ENCODE measurements around the gene STXBP2.

The STXBP2 gene

GRCh38 chr19:7681340-7682174, 44.6 kb downstream of the STXBP2 start:
- DNase-seq: peak in 1 of 2 donors; percentile 23

GRCh38 chr19:7682175-7682855, 45.4 kb downstream of the STXBP2 start:
- DNase-seq: no peak

- DNase-seq: no peak
Observed at GRCh38 chr19:7685546-7686445, 48.9 kb downstream of the STXBP2 start.

GRCh38 chr19:7687177-7687576, 50.3 kb downstream of the STXBP2 start:
- no peak for DNase-seq

- DNase-seq: no peak
Observed at GRCh38 chr19:7689165-7689564, 52.3 kb downstream of the STXBP2 start.

- DNase-seq: no peak
Observed at GRCh38 chr19:7690779-7691258, 53.9 kb downstream of the STXBP2 start.

- DNase-seq: no peak
Observed at GRCh38 chr19:7691497-7691896, 54.6 kb downstream of the STXBP2 start.

GRCh38 chr19:7692417-7693088, 55.6 kb downstream of the STXBP2 start:
- no peak for DNase-seq

- no peak for DNase-seq
Observed at GRCh38 chr19:7694499-7694898, 57.6 kb downstream of the STXBP2 start.
